G401 (cell line): ENCODE results near the gene PTPRR. TPM values are rescaled to one million over a fixed set of nuclear protein-coding genes. Genes with fewer than 3 reads are reported as not detected.

Source experiments
- DNase-seq: peaks from one replicate; pipeline ENCODE4 v3.0.0-alpha.2; 2015; ENCODE audit warnings: low spot score
- in situ Hi-C: cut with HindIII; loops from 2 replicates; pipeline ENCODE4 v1.10.0; 2016; ENCODE audit warnings: low sequenced_read_pairs, mixed read lengths
- total RNA-seq: library from RNA; depleted of rRNA; stranded (reverse); fragments of >200 nt; shearing (Covaris generic); gene quantifications from 2 replicates; pipeline ENCODE4 v1.2.3, GENCODE V29; 2014

The PTPRR gene
- total RNA-seq, 1 experiment from 2014 or later, result not detected

DNA sequence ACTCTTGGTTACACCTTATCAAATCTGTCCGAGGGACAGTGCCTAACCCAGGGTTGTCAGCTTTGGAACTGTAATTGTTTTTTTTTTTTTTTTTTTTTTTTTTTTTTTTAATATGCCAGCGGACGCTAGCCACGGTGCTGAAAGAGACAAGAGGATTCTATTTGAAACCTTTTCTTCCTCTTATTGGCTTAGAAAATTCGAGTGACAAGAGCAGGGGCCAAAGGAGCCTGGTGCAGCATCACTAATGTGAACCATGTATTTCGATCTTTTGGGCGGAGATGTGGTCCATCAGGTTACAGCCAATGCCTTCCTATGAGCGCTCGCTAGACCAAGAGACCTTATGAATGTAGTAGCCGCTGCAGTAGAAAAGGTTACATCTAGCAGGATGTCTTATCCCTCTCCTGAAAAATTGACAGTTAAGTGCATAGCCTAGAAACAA is 922 bp downstream of the PTPRR start:
- peak; percentile 94 for DNase-seq
- in situ Hi-C loops, result no loop called here

DNA sequence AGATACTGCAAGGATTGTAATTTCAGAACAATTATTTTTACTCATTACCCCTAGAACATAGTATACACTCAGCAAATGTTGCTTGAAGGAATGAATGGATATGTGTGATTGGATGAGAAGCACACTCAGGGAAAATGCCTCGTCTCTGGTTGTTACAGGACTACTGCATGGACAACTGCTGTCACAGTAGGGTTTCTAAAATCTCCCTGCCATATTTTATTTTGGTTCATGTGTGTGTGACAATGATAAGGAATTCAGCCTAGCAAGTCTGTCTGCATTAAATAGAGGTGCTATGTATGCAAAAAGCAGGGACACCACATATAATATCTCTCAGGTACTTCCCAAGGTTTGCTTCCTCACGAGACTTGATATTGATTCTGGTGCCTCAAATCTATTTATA is 1.4 kb downstream of the PTPRR start:
- peak; percentile 84 for DNase-seq
- in situ Hi-C loops, result no loop called here

GRCh38 chr12:70918321-70918720 is 2.2 kb downstream of the PTPRR start:
- peak; percentile 63 for DNase-seq
- in situ Hi-C loops, result no loop called here

DNA sequence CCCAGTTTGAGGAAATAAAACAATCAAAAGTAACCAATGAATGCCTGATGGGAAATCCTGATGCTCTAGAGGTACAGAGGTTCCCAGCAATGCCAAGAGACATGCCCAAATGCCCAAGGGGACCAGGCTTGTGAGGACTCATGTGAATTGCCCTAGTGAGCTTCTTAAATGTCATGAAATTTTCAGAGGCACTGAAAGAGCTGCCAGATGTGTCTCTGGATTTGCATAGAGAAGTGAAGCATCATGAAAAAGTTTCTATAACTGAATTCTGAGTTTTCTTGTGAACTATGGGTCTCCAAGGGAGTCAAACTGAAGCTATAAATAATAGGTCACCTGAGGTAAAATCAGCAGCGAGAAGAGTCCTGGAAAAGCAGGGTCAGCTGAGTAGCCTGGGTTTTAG is 9.9 kb downstream of the PTPRR start:
- DNase-seq, result no peak
- in situ Hi-C loops, result no loop called here

DNA sequence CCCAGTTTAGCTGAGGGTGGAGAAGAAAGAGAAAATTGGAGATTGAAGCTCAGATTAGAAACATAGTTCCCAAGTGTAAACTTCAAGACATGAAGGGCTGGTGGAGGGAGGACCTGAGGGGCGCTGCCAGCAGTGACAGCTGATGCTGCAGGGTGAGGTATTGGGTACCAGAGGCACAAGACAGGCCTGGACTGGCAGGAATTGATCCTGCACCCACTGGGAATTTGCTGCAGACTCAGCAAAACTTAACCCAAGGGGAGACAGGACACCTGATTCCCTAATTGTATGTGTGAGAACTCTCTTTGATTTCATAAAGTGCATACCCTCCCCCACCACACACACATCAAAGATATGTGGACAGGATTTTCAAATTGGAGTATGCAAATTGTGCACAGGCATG is 11.6 kb downstream of the PTPRR start:
- in situ Hi-C loops, result no loop called here
- no peak for DNase-seq

DNA sequence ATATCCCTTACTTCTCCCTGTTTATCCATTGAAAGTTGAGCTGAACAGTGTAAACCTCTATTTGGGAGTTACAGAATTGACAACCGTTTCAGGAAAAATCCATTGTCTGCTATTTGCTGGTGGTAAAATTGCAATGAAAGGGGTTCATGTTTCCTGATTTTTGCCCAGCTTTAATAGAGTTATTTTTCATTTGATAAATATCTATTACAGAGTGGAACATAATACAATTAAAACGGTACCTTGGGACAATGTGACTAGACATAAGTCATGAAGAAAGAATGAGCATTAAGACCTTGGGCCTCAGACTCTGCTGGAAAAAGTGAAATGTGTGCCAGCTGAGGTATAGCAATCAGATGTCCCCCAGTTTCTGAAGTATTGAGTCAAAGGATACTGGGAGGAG is 13.1 kb downstream of the PTPRR start:
- no peak for DNase-seq
- in situ Hi-C loops, result no loop called here

DNA sequence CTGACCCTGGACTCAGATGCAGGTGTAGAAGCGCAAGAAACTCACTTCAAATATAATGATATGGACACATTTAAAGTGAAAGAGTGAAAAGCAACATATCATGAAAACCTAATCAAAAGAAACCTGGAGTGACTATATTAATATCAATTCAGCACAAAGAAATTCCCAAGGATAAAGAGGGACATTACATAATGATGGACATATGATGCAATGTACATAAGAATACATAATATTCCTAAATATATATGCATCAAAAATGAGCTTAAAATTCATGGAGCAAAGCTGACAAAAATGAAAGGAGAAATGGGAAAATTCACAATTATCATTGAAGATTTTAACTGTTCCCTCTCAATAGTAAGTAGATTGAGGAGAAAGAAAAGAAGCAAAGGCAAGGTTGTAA is 24.6 kb downstream of the PTPRR start:
- in situ Hi-C loops, result no loop called here
- no peak for DNase-seq

DNA sequence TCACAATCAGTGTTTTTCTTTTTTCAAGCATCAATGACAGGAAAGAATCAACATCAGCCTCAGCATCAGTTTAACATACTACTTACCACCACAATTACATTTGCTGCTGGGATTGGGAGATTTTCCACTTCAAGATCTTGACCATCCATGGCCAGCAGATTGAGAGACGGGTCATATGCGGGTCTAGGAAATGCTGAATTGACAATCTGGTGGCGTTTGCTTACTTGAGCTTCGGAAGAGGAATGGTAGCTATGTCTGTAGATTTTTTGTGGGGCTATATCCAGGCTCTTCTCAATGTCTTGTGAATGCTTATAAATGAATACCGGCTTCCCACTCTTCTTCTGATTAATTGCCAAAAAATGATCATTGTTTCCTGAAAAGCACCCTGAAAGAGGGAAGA is 27.9 kb downstream of the PTPRR start:
- in situ Hi-C loops, result no loop called here
- DNase-seq, result no peak

DNA sequence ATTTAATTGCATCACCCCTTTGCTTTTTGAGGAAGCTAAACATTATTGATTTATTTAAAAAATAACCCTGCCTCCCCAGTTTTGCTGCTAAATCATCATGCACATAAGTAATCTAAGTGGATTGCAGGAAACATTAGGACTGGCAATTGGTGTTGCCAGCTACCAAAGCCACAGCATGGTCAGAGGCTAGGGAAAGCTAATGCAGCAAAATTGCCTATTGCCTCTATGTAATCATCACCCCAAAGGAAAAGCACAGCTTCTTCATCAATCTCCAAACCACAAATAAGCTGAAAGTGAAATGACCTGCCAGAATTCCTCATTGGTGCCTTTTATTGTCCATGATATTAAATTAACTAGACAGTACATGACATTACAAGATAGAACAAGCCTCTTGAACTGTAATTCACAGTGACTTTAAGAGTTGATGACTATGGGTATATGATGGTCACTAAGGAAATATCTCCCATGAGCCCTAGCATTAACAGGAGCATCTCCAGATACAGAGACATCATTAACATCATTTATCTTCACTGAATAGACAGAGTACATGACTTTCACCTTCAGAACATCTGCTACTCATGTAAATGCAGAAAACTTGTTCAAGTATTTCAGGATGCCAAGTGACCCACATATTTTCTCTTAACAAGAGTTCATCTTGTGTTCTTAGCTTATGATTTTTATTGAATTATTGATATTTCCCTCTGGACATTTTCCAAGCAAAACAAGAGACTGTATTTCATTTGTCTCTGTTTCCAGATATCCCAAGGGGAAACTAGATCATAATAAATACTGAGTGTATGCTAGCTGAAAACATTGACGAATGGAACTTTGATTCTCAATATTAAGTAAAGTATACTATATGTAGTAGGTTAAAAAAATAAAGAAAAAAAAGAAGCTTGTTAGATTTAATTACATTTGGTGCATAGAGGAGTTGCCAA is 29.4 kb downstream of the PTPRR start:
- in situ Hi-C loops, result no loop called here
- DNase-seq, result no peak

DNA sequence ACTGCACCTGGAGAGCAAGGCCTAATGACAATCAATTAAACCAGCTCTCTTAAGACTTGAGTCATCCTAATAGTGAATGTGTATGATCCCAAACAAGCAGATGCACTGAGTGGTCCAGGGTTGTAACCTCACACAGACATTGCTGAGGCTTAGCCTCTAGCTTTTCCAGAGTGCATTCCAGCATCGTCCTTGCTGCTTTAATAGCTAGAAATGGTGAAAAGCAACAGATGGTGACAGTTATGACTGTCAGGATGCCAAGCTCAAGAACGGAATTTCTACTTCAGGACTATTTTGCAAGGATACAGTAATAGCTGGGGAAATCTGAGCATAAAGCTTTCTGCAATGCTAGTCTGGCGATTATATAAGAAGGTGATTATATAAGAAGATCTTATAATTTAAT is 34.6 kb downstream of the PTPRR start:
- in situ Hi-C loops, result no loop called here
- peak; percentile 97 for DNase-seq

- DNase-seq, result peak; percentile 57
- in situ Hi-C loops, result no loop called here
Measured at GRCh38 chr12:70883855-70884254, 36.7 kb downstream of the PTPRR start.

GRCh38 chr12:70880744-70881143 is 39.8 kb downstream of the PTPRR start:
- no peak for DNase-seq
- in situ Hi-C loops, result no loop called here

GRCh38 chr12:70876952-70877351 is 43.6 kb downstream of the PTPRR start:
- in situ Hi-C loops, result no loop called here
- no peak for DNase-seq

- DNase-seq, result no peak
- in situ Hi-C loops, result no loop called here
Measured at GRCh38 chr12:70875628-70876027, 44.9 kb downstream of the PTPRR start.

DNA sequence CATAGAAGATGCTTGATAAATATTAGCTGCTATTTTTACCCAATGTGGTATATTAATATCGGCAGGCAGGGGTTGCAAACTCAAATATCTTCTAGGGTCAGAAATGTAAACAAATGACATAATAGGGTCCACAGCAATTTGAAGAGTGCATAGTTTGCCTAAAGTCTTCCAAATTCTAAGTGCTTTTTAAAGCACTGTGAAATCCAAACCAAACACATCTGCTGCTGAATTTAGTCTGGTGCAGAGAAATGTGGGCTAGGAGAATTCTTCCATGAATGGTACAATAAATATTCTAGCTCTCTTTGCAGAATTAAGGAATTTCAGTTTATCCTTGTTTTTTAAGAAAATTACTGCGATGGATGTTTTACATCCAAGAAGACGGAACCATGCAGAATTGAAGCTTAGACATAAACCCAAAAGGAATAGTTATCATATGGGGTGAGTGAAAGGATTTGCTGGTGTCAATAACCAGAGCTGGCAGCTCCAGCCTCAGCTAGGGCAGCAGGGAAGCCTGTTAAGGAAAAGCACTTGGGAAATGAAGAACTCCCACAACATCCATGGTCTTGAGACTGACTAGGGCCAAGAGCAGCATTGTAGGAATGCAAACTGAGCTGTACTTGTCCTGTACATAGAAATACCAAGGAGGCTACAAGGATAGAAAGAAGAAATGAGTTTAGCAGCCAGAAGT is 65.5 kb downstream of the PTPRR start:
- DNase-seq, result peak; percentile 57
- in situ Hi-C loops, result no loop called here

DNA sequence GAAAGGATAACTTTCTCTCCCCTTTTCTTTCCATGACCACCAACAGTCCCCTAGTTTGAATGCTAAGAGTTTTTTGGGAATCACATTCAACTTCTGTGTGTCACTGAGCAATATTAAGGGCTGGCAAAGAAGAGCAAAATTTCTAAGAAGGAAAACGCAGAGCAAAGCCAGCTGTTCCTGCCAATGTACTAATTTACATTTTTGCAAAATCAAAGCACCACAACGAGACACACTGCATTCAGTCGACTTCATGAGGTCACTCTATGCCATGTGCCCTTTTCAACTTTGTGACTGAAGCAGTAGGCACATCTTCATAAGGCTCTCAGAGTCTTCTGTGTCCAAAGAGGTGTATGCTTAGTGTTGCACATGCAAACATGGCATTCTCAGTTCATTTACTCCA is 66.4 kb downstream of the PTPRR start:
- in situ Hi-C loops, result no loop called here
- DNase-seq, result peak; percentile 51

GRCh38 chr12:70853326-70853725 is 67.2 kb downstream of the PTPRR start:
- peak; percentile 61 for DNase-seq
- in situ Hi-C loops, result no loop called here

- DNase-seq, result peak; percentile 59
- in situ Hi-C loops, result no loop called here
Measured at GRCh38 chr12:70852416-70853150, 68.0 kb downstream of the PTPRR start.

DNA sequence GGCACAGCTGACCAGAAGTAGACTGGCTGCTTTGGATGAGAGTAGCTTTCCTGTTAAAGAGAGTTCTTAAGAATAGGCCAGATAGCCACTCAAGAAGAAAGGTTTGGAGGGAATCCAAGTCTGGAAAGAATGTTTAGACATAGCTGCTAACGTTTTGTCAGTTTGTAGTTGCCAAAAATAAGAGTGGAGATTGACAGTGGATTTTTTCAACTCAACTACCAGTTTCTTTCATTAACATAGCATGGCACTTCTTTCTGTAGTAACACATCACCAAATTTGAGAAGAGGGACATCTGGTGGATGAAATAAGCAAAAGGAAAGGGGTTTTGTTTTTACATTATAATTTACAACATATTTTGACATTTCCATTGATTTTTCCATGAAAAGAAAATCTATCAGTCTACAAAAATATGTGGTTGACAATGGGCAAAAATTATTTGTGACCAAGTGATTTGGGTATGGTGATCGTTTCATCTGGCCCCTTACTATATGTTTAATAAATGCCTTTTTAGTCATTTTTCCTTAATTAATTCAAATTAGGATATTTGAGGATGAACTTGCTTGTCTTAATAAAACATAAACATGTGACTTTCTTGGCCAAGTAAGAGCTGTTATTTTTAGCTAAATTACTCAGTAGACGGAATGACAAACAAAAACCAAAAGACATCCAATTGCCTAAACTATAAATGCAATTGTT is 71.1 kb downstream of the PTPRR start:
- in situ Hi-C loops, result no loop called here
- peak; percentile 59 for DNase-seq
